Colon (tissue), 2 donors: ENCODE measurements around the gene ALLC.

ENCODE experiments used
- FAIRE-seq: peaks from 2 replicates; lab custom pipeline; 2012; peaks lifted over from hg19 to GRCh38; lab: Jason Lieb, UNC
- donor health status: control.
- donor health status: control.

The ALLC gene

GRCh38 chr2:3639653-3640052 is 18.3 kb upstream of the ALLC start:
- no peak for FAIRE-seq

- no peak for FAIRE-seq
These were observed 16.8 kb upstream of the ALLC start for GRCh38 chr2:3641181-3641580.

- FAIRE-seq: no peak
These were observed 16.1 kb upstream of the ALLC start for GRCh38 chr2:3641841-3642421.

GRCh38 chr2:3642521-3643215 is 15.3 kb upstream of the ALLC start:
- FAIRE-seq: no peak

- FAIRE-seq: no peak
These were observed 14.4 kb upstream of the ALLC start for GRCh38 chr2:3643371-3644245.

GRCh38 chr2:3644246-3644525 is 13.8 kb upstream of the ALLC start:
- FAIRE-seq: no peak

GRCh38 chr2:3644891-3645605 is 13.0 kb upstream of the ALLC start:
- no peak for FAIRE-seq

GRCh38 chr2:3645745-3646389 is 12.1 kb upstream of the ALLC start:
- no peak for FAIRE-seq

- no peak for FAIRE-seq
These were observed 11.6 kb upstream of the ALLC start for GRCh38 chr2:3646446-3646845.

GRCh38 chr2:3647246-3647645 is 10.8 kb upstream of the ALLC start:
- FAIRE-seq: no peak

- FAIRE-seq: no peak
These were observed 10.0 kb upstream of the ALLC start for GRCh38 chr2:3647831-3648651.

GRCh38 chr2:3648652-3649177 is 9.3 kb upstream of the ALLC start:
- FAIRE-seq: no peak

- FAIRE-seq: no peak
These were observed 8.4 kb upstream of the ALLC start for GRCh38 chr2:3649581-3649980.

- FAIRE-seq: no peak
These were observed 7.7 kb upstream of the ALLC start for GRCh38 chr2:3650140-3650920.

GRCh38 chr2:3651691-3652648 is 6.0 kb upstream of the ALLC start:
- no peak for FAIRE-seq

GRCh38 chr2:3652896-3653625 is 4.9 kb upstream of the ALLC start:
- FAIRE-seq: no peak

GRCh38 chr2:3654011-3654410 is 4.0 kb upstream of the ALLC start:
- no peak for FAIRE-seq

GRCh38 chr2:3654531-3655225 is 3.3 kb upstream of the ALLC start:
- no peak for FAIRE-seq
